ENCODE results near the gene TMCC1.
"Not testable (repeated sequence)": the region's sequence is repeated elsewhere in the genome, so short reads cannot be mapped to it uniquely, and the experiment has no call there.

The TMCC1 gene

DNA sequence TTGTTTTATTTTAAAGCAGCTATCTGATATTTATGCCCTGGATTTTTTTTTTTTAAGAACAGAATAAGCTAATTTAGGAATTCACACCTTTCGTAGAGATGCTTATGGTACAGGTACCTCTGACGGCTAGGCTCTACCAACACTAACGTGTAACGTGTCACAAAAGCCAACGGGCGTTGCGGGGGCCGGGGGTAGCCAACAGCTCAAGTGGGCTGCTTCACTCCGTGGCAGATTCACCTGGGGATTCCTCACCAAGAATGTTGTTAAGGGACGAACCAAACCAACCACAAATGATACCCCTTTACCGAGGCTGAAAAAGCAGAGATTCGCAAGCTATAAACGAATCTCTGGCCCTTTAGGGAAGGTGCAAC, 1.0 kb downstream of the TMCC1 start:
- peak; percentile 5 for DNase-seq

DNA sequence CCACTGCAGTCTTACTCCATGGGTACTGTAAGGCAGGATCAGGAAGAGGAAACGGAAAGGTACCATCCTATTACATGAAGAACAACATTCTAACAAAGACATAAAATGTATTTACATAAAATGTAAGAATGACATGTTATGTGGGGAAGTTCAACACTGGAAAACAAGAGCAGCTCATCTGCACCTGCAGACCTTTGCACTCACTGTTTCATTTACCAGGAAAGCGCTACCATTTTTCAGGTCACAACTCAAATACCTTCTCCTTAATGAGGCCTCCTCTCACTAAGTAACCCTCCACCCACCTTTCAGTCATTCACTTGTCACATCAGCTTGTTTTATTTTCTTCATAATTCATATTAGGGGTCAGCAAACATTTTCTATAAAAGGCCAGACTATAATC, 2.6 kb downstream of the TMCC1 start:
- no peak for DNase-seq

DNA sequence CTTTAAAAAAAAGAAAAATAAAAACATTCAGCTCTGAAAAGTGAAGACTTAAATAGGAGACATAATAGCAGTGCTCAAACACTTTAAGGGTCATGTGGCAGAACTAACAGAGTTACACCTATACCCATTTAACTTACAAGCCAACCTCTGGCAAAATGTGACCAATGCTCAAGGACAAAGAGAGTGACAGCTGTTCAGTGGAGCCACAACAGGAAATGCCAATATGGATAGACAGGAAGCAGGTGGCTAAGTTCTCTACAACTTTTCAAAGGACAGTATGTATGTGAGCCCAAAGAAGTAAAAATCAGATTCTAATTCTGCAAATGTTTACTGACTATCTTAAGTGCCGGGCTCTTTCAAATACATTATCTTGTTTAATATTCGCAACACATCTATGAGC, 3.4 kb downstream of the TMCC1 start:
- no peak for DNase-seq

DNA sequence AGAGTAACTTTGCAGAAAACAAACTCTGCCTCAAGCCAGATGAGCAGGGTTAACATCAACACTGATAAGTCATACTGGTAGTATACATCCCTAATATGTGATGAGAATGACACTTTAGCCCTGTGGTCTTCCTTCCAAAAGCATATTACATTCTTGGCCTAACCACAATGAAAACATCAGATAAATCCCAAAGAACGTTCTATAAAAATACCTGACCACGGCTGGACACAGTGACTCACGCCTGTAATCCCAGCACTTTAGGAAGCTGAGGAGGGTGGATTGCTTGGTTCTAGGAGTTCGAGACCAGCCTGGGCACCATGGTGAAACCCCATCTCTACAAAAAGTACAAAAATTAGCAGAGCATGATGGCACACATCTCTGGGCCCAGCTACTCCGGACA, 4.7 kb downstream of the TMCC1 start:
- no peak for DNase-seq

DNA sequence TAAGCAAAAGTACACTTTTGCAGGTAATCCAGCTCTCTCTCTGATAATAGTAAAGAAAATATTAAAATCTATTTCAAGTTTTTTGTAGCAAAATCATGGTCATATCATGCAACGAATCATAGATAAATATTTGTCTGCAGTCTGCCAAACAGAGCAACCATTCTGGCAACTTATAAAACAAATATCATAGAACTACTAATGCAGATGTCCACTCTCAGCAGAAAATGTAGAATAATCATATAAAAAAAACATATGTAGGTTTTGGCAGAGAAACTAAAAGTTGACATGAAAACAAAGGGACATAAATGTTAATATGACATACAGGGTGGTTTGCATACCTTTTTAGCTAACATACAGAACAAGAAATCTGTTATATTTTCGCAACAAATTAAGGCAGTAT, 12.2 kb downstream of the TMCC1 start:
- no peak for DNase-seq

DNA sequence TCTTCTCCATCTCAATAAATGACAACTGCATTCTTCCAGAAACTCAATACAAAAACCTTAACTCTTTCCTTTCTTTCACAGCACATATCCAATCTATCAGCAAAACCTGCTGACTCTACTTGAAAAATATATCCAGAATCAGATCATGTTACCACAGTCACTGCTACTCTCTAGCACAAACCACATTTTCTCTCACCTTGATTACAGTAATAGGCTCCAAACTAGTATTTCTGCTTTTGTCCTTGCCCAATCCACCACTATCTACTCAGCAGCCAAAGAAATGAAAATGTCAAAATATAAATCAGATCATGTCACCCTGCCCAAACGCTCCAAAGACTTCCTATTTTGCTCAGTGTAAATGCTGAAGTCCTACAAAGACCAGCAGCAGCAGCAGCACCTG, 15.2 kb downstream of the TMCC1 start:
- no peak for DNase-seq

DNA sequence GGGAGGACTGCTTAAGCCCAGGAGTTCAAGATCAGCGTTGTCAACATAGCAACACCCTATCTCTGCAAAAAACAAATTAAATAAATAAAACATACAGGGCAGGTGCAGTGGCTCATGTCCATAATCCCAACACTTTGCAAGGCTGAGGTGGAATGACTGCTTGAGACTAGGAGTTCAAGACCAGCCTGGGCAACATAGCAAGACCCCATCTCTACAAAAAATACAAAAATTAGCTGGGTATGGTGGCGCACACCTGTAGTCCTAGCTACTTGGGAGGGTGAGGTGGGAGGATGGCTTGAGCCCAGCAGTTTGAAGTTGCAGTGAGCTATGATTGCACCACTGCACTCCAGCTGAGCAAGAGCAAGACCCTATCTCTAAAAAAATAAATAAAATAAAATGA, 19.0 kb downstream of the TMCC1 start:
- not testable (repeated sequence) for DNase-seq

DNA sequence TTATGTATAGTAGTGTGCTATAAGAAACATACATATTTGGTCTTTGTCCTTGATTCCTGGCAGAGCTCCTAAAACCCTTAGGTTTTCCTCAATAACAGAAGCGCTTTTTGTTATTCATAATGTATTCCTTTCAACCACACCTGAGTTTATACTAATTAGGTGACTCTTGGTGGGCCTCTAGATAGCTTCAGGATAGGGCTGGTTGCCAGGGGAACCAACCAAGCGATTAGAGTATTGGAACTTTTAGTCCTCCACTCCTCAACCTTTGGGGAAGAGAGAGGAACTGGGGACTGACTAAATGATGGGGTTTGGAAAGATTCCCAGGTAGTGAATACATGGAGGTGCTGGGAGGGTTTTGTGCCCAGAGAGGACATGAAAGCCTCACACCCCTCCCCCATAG, 24.6 kb downstream of the TMCC1 start:
- DNase-seq = no peak

DNA sequence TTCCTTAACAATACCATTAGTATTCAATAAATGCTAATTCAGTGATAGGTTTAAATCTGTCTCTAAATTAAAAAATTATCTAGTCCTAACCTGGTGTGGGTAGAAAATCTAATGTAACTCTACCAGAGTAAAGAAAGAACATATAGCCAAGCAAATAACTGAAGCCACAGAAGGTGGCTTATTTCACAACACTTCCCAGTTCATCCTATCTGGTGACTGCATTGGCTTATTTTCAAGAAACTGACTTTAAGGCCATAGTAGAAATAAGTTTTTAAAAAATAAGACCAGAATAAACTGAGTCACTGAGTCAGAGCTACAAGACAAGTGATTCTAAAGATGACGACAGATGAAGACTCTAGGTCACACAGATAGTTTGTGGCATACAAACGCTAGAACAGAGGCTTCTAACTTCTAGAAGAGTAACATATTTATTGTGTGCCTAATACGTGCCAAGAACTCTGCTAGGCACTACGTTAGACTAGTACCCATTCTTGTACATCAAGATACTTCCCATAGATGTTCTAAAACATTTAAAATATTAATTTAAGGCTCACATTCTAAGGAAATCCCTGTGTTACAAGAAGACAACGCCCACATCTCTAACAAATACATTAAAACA, 25.9 kb downstream of the TMCC1 start:
- DNase-seq = no peak

DNA sequence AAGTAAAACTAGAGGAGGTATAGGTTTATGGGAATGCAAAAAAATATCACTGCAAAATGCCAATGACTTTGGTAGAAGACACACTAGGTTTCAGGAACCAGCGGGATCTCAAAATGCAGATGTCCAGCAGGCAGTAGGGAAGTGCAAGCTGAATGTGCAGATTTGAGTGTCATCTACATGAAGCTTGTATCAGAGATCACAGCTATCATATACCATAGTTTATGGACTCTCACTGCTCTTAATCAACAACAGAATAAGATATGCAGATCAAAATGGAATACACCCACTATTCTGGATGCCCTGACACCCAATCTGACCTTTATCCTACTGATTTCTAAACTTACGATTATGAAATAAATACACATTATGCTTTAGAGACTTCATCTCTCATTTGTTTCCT, 27.7 kb downstream of the TMCC1 start:
- DNase-seq = no peak

DNA sequence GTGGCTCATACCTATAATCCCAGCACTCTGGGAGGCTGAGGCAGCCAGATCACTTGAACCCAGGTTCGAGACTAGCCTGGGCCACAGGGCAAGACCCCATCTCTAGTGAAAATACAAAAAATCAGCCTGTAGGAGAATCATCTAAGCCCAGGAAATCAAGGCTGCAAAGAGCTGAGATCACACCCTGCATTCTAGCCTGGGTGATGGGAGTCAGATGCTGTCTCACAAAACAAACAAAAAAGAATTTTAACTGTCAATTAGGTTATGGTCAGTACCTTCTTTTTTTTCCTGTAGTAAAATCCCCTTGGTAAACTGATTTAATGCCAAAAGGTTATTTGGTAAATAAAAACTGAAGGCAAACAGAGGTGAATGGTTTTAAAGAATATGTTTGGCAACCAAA, 29.0 kb downstream of the TMCC1 start:
- DNase-seq = no peak

DNA sequence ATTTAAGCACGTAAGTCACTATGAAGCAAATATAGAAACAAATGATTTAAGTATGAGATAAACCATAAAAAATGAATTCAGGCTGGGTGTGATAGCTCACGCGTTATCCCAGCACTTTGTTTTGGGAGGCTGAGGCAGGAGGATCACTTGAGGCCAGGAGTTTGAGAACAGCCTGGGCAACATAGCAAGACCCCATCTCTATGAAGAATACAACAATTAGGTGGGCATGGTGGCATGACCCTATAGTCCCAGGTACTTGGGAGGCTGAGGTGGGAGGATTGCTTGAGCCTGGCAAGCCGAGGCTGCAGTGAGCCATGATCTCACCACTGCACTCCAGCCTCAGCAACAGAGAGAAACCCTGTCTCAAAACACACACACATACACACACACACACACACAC, 34.2 kb downstream of the TMCC1 start:
- no peak for DNase-seq

DNA sequence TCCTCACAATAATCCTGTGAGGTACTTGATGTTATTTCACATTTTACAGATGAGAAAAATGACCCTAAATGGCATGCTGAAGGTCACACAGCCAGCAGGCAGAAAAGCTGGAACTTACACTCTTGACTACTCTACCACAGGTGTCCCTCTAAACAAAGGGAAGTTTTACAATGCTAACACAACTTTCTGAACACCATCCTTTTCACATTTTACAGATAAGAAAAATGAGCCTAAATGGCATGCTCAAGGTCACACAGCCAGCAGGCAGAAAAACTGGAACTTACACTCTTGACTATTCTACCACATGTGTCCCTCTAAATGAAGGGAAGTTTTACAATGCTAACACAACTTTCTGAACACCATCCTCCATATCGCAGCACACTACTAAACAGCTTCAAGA, 35.6 kb downstream of the TMCC1 start:
- DNase-seq = no peak

DNA sequence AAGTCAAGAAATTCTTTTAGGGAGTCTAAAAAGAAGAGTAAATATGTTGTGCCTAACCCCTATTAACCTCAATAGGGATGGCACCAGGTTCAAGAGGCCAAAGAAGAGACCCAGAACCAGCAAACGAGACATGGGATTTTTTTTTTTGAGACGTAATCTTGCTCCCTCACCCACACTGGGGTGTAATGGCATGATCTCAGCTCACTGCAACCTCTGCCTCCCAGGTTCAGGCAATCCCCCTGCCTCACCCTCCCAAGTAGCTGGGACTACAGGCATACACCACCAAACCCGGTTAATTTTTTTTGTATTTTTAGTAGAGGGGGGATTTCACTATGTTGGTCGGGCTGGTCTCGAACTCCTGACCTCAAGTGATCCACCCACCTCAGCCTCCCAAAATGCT, 36.7 kb downstream of the TMCC1 start:
- DNase-seq = not testable (repeated sequence)

DNA sequence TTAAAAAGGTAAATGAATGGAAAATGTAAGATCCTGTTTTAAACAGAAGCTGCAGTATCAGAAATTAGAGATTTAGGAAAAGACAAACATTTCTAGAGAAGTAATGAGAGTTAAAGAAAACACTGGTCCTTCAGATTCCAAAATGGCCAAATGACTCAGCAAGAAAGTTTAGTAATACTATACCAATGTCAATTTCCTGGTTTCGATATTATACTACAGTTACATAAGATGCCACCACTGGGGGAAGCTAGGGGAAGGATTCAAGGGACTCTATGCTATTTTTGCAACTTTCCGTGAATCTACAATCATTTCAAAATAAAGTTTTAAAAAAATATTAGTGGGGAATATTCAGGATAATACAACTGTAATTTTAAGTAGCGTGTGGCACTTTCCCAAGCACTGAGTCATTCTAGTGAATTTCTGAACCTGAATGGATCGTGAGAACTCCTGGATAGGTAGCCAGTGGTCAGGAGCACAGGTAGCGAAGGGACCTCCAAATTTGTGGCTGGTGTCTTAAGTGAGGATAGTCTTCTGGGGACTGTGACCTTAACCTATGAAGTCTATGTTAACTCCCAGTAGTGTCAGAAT, 37.6 kb downstream of the TMCC1 start:
- DNase-seq = no peak

DNA sequence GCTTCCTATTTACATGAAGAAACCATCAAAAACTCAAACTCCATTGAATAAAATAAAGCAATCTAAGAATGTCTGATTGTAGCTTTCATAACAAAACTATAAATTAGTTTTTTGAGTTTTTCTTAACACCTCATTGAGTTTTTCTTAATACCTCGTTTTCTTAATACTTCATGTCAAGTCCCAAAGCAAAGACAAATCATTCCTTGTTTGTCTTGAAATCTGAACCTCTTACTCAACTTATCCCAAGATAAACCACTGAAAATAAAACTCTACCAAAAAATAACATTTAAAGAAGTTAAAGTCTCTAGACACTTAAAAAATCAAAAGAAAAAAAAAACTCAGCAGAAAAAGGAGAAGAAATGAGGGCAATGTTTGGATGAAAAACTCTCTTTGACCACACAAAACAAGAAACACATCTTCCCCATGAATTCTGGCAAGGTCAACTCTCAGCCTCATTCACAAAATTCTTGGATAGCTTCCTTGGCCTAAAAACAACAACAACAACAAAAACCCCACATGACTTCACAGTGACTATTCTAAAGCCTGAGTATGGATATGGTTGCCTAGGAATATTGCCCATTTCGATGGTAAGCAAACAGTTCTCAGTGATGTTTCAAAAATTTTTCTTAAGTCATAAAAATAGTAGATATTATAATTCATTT, 38.2 kb downstream of the TMCC1 start:
- no peak for DNase-seq

DNA sequence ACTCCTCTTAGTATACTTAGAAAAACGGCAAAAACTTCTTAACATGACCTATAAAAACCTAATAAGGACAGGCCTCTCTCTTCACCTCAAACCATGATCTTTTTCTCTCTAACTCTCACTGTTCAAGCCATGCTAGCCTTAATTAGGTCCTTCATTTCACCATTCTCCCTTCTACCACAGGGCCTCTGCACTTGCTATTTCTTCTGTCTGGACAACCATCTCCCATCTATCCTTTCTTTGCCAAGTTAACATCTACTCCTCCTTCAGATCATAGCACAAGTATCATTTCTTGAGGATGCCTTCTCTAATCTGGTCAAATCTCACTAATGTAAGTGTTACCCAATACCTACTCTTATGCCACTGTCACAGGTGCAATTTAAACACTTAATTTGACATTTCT, 39.1 kb downstream of the TMCC1 start:
- DNase-seq = no peak

DNA sequence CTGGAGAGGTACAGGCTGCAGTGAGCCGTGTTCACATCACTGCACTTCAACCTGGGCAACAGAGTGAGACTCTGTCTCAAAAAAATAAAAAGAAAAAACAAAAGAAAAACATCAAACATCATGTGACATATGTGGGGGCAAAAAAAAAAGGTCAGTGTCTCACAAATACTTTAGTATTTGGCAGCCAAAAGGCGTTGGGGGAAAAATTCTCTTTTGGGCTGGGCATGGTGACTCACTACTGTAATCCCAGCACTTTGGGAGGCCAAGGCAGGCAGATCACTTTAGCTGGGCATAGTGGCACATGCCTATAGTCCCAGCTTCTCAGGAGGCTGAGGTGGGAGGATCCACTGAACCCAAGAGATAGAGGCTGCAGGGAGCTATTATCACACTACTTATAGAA, 47.6 kb downstream of the TMCC1 start:
- DNase-seq = no peak

DNA sequence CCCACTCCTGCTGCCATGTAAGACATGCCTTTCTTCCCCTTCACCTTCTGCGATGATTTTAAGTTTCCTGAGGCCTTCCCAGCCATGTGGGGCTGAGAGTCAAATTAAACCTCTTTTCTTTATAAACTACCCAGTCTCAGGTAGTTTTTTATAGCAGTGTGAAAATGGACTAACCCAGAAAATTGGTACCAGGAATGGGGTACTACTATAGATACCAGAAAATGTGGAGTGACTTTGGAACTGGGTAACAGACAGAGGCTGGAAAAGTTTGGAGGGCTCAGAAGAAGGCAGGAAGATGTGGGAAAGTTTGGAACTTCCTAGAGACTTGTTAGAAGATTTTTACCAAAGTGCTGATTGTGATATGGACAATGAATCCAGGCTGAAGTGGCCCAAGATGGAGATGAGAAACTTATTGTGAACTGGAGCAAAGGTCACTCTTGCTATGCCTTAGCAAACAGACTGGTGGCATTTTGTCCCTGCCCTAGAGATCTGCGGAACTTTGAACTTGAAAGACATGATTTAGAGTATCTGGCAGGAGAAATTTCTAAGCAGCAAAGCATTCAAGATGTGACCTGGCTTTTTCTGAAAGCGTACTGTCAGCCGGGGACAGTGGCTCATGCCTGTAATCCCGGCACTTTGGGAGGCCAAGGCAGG, 52.7 kb downstream of the TMCC1 start:
- DNase-seq = no peak

DNA sequence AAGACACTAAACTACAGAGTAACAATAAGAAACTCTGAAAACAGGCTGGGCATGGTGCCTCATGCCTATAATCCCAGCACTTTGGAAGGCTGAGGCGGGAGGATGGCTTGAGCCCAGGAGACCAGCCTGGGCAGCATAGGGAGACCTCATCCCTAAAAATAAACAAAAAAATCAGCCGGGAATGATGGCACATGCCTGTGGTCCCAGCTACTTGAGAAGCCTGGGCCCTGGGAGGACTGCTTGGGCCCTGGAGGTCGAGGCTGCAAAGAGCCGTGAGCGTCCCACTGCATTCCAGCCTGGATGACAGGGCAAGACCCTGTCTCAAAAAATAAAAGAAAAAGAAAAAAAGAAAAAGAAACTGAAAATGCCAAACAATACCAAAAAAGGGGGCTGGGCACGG, 55.4 kb downstream of the TMCC1 start:
- no peak for DNase-seq

DNA sequence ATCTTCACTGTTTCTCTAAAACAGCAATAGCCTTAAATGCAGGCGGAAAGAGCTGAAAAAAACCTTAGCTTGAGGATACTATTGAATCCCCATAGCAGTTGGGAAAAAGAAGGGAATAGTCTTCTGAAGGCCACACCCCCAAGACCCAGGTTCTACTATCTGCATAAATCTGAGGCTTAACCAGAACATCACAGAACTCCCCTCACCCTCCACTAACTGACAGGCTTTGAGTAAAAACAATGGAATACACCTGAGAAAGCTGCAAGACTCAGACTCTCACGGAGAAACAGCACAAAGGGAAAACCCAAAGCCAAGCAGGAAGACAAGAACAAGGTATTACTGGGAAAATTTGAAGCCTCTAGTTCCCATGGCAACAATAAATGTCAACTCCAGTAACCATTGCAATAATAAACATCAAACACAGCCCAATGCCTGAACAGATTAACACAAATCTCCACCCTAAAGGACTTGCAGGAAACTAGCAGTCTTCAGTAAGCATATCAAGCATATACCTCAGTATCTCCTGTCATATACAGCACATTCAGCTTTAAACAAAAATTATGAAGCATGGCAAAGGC, 56.4 kb downstream of the TMCC1 start:
- no peak for DNase-seq

DNA sequence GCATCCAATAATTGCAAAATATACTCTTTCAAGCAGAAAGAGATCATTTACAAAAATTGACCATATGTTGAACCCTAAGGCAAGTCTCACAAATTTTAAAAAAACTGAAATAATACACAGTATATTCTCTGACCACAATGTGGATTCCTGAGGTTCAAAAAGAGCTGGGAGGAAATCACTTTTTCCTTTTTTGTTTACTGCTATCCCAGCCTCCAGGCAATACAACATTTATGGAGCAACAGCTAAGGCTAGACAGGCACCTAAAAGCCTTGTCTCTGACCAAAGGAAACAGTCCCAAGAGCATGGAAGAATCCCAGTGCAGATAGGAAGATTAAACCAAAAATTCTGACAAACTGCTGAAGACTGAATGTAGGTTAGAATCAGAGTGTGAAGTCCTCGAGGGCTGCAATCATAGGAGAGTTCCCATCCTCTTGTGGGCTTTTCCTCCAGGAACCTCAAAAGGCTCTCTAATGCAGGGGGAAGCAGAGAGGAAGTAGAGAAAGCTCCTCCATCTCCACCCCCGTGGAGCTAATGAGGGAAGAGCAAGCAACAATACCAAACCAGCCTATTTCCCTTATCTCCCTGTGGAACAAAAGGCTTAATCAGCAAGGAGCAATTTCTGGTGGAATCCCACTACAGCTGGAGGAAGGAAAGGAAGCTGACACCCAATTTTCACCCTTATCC, 57.0 kb downstream of the TMCC1 start:
- no peak for DNase-seq

DNA sequence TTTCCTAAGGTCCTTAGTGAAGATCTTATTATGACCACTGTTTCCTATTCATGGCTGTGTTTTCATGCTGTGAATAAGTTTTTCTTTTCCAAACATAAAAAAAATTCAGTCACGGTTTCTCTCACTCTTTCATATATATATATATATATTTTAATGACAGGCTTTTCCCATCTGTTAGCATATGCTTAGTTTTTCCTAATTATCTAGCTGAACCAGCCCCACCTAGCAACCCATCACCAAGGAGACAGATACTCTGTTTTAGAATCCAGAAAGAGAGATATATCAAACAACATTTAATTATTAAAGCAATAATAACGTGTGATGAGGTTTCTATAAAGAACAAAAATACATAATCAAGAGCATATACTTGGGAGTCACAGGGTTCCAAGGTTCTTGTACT, 58.3 kb downstream of the TMCC1 start:
- no peak for DNase-seq
